B cell (primary cell): ENCODE data around the gene BCL2L11. TPM values are rescaled to one million over a fixed set of nuclear protein-coding genes. Genes with fewer than 3 reads are reported as not detected.

Source experiments
- ATAC-seq: fragments of 200-7000 bp; cut with Tn5 transposase; one replicate; pipeline ENCODE4 v1.10.0; 2021; ENCODE audit warnings: low read depth, mild to moderate bottlenecking, moderate number of reproducible peaks, moderate library complexity
- CTCF ChIA-PET: fragments of 350-600 bp; sonication (Branson Sonifier 250); formaldehyde crosslinking; loops from one replicate; lab custom pipeline; 2021; ENCODE audit warnings: antibody characterized with exemption, inconsistent platforms; lab: Charles Lee
- POLR2A ChIA-PET: fragments of 350-600 bp; sonication (Branson Sonifier 250); formaldehyde crosslinking; loops from one replicate; lab custom pipeline; 2021; ENCODE audit warnings: antibody characterized with exemption; lab: Charles Lee
- DNase-seq: peaks from one replicate; pipeline ENCODE4 v3.0.0; 2013
- H2AFZ ChIP-seq: 2 replicates; pipeline ENCODE4 v1.6.1; 2012; ENCODE audit warnings: mild to moderate bottlenecking, low read depth, low read length; ENCODE audit not compliant: insufficient read depth, poor library complexity, severe bottlenecking
- H3K27ac ChIP-seq, 2 donors: 1 replicate in 1 of 2; 2 replicates in 1 of 2; pipeline ENCODE4 v1.5.1; 2012 to 2013; ENCODE audit warnings: low read length in 2 of 2, mild to moderate bottlenecking in 2 of 2, moderate library complexity in 1 of 2
- H3K27me3 ChIP-seq, 4 experiments: fragments of 200-600 bp in 1 of 4; sonication (generic) in 1 of 4; replicated peaks in 1 of 4; 1 replicate in 2 of 4; 2 replicates in 2 of 4; pipeline versions ENCODE4 v1.6.1 to v1.7.0; 2013 to 2016; ENCODE audit warnings: low read length in 3 of 4, mild to moderate bottlenecking in 2 of 4, mixed read lengths in 1 of 4, moderate library complexity in 1 of 4; ENCODE audit not compliant: insufficient read depth in 4 of 4, control insufficient read depth in 3 of 4; ENCODE audit errors: control extremely low read depth in 1 of 4
- H3K36me3 ChIP-seq, 2 experiments: replicated peaks in 1 of 2; 1 replicate in 1 of 2; 2 replicates in 1 of 2; pipeline versions ENCODE4 v1.6.1 to v1.7.1; 2013; ENCODE audit warnings: low read length in 1 of 2; ENCODE audit not compliant: insufficient read depth in 2 of 2, control insufficient read depth in 1 of 2; ENCODE audit errors: control extremely low read depth in 1 of 2, extremely low read depth in 1 of 2
- H3K4me1 ChIP-seq, 2 donors: fragments of 200-600 bp in 1 of 2; sonication (generic) in 1 of 2; 1 replicate in 1 of 2; 2 replicates in 1 of 2; pipeline versions ENCODE4 v1.5.1 to v1.6.1; 2013 to 2017; ENCODE audit warnings: low read length in 2 of 2; ENCODE audit not compliant: control insufficient read depth in 2 of 2, insufficient read depth in 2 of 2
- H3K4me2 ChIP-seq: replicated peaks from 2 replicates; pipeline ENCODE3; 2012; ENCODE audit warnings: mild to moderate bottlenecking, low read depth, low read length; ENCODE audit not compliant: poor library complexity, severe bottlenecking
- H3K4me3 ChIP-seq, 5 experiments: fragments of 200-600 bp in 1 of 5; sonication (generic) in 1 of 5; 1 replicate in 3 of 5; 2 replicates in 2 of 5; pipeline versions ENCODE4 v1.5.1 to v1.7.0; 2011 to 2016; ENCODE audit warnings: low read length in 4 of 5, mild to moderate bottlenecking in 4 of 5, low read depth in 2 of 5, control low read depth in 1 of 5, moderate library complexity in 1 of 5; ENCODE audit not compliant: insufficient read depth in 1 of 5; ENCODE audit errors: control extremely low read depth in 1 of 5, extremely low read depth in 1 of 5
- H3K79me2 ChIP-seq: fragments of 200-600 bp; sonication (generic); one replicate; pipeline ENCODE4 v1.6.0; 2016; ENCODE audit warnings: low read length; ENCODE audit not compliant: control insufficient read depth, insufficient read depth
- H3K9ac ChIP-seq: fragments of 200-600 bp; sonication (generic); 2 replicates; pipeline ENCODE4 v1.6.1; 2017; ENCODE audit warnings: mild to moderate bottlenecking, low read length, moderate library complexity
- H3K9me3 ChIP-seq, 3 donors: one replicate each; pipeline versions ENCODE4 v1.6.1 to v1.7.1; 2013; ENCODE audit warnings: low read length in 2 of 3; ENCODE audit not compliant: control insufficient read depth in 2 of 3, insufficient read depth in 1 of 3; ENCODE audit errors: control extremely low read depth in 1 of 3
- H4K20me1 ChIP-seq: 2 replicates; pipeline ENCODE4 v1.6.0; 2012; ENCODE audit warnings: mild to moderate bottlenecking, low read length; ENCODE audit not compliant: insufficient read depth, control insufficient read depth, poor library complexity, severe bottlenecking
- H3K27ac Mint-ChIP-seq: one replicate; pipeline ENCODE4 v1.8.0; 2021; ENCODE audit warnings: mixed read lengths
- H3K27me3 Mint-ChIP-seq: one replicate; pipeline ENCODE4 v1.8.0; 2021; ENCODE audit warnings: mixed read lengths
- H3K4me1 Mint-ChIP-seq: one replicate; pipeline ENCODE4 v1.8.0; 2021; ENCODE audit warnings: mixed read lengths
- H3K4me3 Mint-ChIP-seq: one replicate; pipeline ENCODE4 v1.8.0; 2021; ENCODE audit warnings: mixed read lengths
- H3K9me3 Mint-ChIP-seq: one replicate; pipeline ENCODE4 v1.8.0; 2022; ENCODE audit warnings: mixed read lengths; ENCODE audit not compliant: insufficient read depth
- EZH2 ChIP-seq: IDR thresholded peaks from 2 replicates; pipeline ENCODE4 v1.6.1; 2012; ENCODE audit warnings: borderline replicate concordance, low read depth, mild to moderate bottlenecking, moderate library complexity, low read length; ENCODE audit not compliant: insufficient read depth, poor library complexity, severe bottlenecking
- WGBS: methylation state at CpG from one replicate; pipeline ENCODE4 v1.1.5; 2013; ENCODE audit warnings: missing lambda C conversion rate; ENCODE audit not compliant: insufficient coverage; 5-methylcytosine and 5-hydroxymethylcytosine counted together
- intact Hi-C: fragments of 100-400 bp; cut with micrococcal nuclease; formaldehyde crosslinking; loops from one replicate; pipeline ENCODE4 v1.10.0; 2022
- polyA plus RNA-seq: library from polyadenylated mRNA; depleted of rRNA; stranded (reverse); fragments of >200 nt; gene quantifications from 2 replicates; pipeline ENCODE4 v1.2.3, GENCODE V29; 2012
- total RNA-seq, 2 donors: library from RNA; stranded (reverse); fragments of 120-200 nt in 1 of 2; gene quantifications; 1 replicate in 1 of 2; 2 replicates in 1 of 2; pipeline versions ENCODE4 v1.2.3 to v1.2.4, GENCODE V29; 2013 to 2022
- TF ChIP-seq, protein P1 (sequence below): fragments of 200-600 bp; IDR thresholded peaks from one replicate; pipeline ENCODE4 v1.8.0; 2022; ENCODE audit warnings: antibody characterized with exemption, mild to moderate bottlenecking

The BCL2L11 gene
- total and polyA plus RNA-seq, 2 donors (not counting 1 experiment from before 2014, with no cell fraction given) = 13.8 to 164 TPM

- Histone ChIP-seq H3K4me1 (peaks cover 8% of the 10 kb centered on the region in 2 donors), H3K27me3 (no peaks in the 10 kb centered on the region), H4K20me1 (no peaks in the 10 kb centered on the region), H3K9me3 (peaks cover 0 to 4% (median 3%) of the 10 kb centered on the region in 3 donors), H3K4me3 (no peak overlapping the region), H3K9ac (no peak overlapping the region), H3K79me2 (no peaks in the 10 kb centered on the region), H3K27ac (peak overlapping the region in 1 of 2 donors; percentile 24), H3K36me3 (no peaks in the 10 kb centered on the region), H3K4me2 (no peak overlapping the region), H2AFZ (no peak overlapping the region)
- Mint-ChIP-seq H3K4me3 (peak overlapping the region; percentile 54), H3K4me1 (peaks cover 21% of the 10 kb centered on the region), H3K27me3 (no peaks in the 10 kb centered on the region), H3K9me3 (peaks cover 2% of the 10 kb centered on the region), H3K27ac (peak overlapping the region; percentile 77)
- no peak for TF ChIP-seq EZH2
- TF ChIP-seq, protein P1, sequence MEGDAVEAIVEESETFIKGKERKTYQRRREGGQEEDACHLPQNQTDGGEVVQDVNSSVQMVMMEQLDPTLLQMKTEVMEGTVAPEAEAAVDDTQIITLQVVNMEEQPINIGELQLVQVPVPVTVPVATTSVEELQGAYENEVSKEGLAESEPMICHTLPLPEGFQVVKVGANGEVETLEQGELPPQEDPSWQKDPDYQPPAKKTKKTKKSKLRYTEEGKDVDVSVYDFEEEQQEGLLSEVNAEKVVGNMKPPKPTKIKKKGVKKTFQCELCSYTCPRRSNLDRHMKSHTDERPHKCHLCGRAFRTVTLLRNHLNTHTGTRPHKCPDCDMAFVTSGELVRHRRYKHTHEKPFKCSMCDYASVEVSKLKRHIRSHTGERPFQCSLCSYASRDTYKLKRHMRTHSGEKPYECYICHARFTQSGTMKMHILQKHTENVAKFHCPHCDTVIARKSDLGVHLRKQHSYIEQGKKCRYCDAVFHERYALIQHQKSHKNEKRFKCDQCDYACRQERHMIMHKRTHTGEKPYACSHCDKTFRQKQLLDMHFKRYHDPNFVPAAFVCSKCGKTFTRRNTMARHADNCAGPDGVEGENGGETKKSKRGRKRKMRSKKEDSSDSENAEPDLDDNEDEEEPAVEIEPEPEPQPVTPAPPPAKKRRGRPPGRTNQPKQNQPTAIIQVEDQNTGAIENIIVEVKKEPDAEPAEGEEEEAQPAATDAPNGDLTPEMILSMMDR = no peak
- ATAC-seq (peak; percentile 92), DNase-seq (peak; percentile 68)
- no CpG with 5 or more reads among the region's 1 CpG for WGBS
- intact Hi-C loops = loop anchor here (1.0 to 10.0 kb wide), 2 partner anchors 10 to 154 kb away; no protein-coding TSS in a partner anchor
- CTCF ChIA-PET = interaction anchor here (0.9 to 2.0 kb wide), 4 partner anchors 9 to 83 kb away, joined by 4 to 10 read pairs (median 5); no protein-coding TSS in a partner anchor
- POLR2A ChIA-PET = interaction anchor here (0.6 to 1.1 kb wide), 5 partner anchors 9 to 89 kb away, joined by 3 to 8 read pairs (median 4); no protein-coding TSS in a partner anchor
Observed at GRCh38 chr2:111209045-111209514, 88.4 kb downstream of the BCL2L11 start.

DNA sequence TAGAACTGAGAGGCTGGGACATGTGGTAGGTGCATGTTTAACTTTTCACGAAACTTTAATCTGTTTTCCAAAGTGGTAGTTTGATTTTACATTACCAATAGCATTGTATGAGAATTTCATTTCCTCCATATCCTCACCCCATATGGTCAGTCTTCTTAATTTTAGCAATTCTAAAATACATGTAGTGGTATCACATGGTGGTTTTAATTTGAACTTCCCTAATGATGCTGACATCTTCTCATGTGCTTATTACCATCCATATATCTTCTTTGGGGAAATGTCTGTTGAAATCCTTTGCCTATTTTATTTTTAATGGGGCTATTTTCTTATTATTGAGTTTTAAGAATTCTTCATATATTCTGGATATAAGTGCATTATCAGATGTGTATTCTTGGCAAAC is 89.3 kb downstream of the BCL2L11 start:
- Histone ChIP-seq H2AFZ (no peak overlapping the region), H3K4me3 (no peak overlapping the region), H3K9ac (no peak overlapping the region), H3K79me2 (no peaks in the 10 kb centered on the region), H3K36me3 (no peaks in the 10 kb centered on the region), H4K20me1 (no peaks in the 10 kb centered on the region), H3K9me3 (peaks cover 0 to 11% (median 3%) of the 10 kb centered on the region in 3 donors), H3K4me2 (no peak overlapping the region), H3K27me3 (no peaks in the 10 kb centered on the region), H3K4me1 (peaks cover 8% of the 10 kb centered on the region in 2 donors), H3K27ac (no peak overlapping the region)
- intact Hi-C loops = no loop called here
- Mint-ChIP-seq H3K4me1 (peaks cover 23% of the 10 kb centered on the region), H3K27me3 (no peaks in the 10 kb centered on the region), H3K9me3 (peaks cover 10% of the 10 kb centered on the region), H3K4me3 (no peak overlapping the region), H3K27ac (no peak overlapping the region)
- no peak for TF ChIP-seq EZH2
- ATAC-seq (no peak), DNase-seq (no peak)
- WGBS = no CpG with 5 or more reads among the region's 1 CpG
- POLR2A ChIA-PET = no interaction called here
- CTCF ChIA-PET = no interaction called here
